ENCODE measurements around the gene ELMO1.
A peak's percentile ranks its signal among the peaks of the same experiment; 100 is the strongest.
"Not testable (repeated sequence)": the region's sequence is repeated elsewhere in the genome, so short reads cannot be mapped to it uniquely, and the experiment has no call there.

The ELMO1 gene

DNA sequence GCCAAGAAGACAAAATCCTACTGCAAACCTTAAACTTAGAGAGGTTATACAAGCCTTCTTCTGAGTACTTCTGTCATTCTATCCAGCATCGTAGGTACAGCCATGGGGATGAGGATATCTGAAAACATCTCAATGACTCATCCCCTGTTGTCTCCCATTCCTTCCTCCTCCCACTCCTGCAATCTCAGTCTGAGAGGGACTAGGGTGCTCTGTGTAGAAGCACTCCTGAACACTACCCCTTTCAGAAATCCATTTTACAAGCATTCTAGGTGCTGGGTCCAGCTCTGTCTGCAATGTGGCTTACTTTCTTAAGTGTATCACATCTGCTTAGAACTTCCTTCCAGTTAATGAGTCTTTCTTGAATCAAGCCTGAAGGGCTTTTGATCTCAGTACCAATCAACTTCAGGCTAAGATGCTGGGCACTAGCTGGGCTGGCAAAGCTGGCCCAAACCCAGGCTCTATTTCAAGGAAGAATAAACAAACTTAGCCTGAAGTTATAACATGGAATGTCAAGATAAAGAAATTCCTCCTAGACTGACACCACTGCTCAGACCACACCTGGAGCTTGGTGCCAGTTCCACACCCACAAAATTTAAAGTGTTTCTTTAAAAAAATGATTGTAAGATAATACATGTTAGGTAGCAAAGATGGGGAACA is 454.1 kb downstream of the ELMO1 start:
- no peak for DNase-seq

DNA sequence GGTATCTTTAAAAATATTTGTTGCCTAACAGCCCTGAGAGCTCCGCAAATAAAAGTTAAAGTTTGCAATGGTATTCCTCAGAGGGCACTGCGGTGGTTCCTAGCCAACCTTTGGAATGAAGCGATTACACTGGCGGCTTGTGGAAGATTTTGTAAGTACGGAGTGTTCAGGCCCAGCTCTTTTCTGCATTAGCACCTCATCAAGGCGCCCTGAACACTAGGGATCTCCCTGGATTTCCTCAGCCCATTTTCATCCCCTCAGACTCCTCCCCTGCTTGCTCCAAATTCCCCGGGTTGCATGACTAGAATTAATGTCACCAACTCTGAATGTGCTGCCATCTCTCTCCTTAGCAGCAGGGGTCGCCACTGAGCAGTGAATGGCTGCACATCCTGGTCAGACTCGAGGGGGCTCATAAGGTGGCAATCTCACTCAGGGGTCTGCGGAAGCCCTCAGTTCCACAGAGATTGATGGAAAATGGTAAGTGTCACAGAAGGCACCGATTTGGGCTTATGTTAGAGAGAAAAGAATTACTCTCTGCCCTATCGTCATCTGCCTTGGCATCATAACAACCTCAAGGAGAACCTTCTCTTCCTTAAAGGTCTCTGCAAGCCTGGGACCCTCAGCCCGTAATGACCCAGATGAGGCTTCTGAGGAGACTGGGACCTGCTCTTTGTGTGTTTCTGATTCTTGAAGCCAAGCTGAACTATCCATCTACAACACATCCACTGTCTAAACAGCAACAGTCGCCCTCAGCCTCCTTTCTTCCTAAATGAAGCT is 461.5 kb downstream of the ELMO1 start:
- peak; percentile 60 for DNase-seq

DNA sequence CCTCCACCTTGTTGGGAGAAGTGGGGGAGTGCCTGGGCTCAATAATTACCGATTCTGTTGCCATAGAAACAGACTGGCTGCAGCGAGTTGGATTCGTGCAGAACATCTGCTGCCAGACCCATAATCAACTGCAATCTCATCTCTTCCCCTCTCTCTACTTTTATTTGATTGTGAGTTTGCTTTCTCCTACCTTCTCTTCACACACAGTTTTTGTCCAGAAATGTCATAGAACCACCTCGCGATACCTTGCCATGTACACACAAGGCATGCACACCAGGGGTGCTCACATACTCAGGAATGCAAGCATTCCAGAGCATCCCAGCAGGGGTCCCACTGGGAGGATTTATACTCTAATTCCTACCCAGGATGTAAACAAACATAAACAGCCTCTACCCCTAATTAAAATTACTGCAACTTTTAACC is 462.1 kb downstream of the ELMO1 start:
- peak; percentile 85 for DNase-seq

DNA sequence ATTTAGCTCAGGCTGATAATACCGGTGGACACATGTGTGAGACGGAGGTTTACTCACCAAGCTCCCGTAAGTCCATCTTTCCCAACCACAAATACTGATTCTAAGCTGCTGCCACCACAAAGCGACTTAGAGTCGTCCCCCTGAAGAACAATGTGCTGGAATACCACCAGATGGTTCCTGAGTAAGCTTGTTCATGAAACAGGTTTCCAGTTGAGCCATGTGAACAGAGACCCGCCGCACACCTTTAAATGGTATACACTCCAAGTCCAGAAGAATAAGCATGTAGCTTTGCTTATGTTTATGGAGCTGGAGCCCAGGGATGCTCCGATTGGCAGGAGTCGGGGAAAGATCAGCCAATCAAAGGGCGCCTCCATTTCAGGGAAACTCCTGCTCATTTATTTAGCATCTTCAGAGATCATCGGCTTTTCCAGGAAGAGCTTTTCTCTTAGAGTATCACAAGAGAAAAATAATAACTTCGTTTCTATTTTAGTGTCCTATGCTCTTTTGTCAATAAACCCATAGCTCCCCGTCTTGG is 462.7 kb downstream of the ELMO1 start:
- peak; percentile 82 for DNase-seq

DNA sequence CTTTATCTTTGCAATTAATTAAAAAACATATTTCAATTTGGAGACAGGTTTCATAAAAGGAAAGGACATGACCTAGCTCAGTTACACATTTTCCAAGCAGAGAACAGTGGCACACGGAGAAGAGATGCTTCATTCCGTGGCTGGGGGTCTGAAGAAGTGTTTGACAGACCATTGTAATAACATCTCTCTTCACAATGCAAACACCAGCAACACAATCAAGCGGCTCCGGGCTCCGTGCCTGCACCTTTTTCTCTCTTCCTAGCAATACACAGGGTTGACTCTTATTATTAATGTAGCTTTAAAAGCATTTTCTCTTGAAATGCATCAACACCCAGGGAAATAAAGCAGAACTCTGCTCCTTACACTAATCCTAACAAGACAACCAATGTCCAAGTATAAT is 463.3 kb downstream of the ELMO1 start:
- peak; percentile 22 for DNase-seq

DNA sequence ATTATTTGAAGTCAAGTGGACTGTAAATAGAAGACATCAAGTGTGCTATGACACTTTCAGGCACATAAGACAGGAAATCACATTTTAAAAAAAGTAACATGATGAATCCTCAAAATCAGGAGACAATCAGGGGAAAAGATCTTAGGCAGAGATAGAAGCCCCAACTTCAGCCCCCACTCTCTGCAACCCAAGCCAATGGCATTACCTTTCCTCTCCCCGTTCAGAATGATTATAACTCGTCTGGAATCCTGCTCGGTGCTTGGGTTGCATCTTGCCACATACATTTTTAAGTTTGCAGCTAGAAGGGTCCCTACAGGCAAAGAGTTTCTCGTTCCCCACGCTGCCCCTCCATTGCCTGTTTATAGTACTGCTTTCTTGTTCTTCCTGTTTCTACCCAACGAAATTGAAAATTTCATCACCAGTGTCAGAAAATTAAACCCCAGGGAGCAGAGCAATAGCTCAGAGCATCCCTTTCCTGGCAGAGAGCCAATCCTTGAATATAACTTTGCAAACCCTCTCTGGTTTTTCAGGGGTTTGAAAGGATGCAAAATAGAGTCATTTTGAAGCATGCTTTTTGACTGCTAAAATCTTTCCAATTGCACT is 463.9 kb downstream of the ELMO1 start:
- DNase-seq = peak; percentile 30

DNA sequence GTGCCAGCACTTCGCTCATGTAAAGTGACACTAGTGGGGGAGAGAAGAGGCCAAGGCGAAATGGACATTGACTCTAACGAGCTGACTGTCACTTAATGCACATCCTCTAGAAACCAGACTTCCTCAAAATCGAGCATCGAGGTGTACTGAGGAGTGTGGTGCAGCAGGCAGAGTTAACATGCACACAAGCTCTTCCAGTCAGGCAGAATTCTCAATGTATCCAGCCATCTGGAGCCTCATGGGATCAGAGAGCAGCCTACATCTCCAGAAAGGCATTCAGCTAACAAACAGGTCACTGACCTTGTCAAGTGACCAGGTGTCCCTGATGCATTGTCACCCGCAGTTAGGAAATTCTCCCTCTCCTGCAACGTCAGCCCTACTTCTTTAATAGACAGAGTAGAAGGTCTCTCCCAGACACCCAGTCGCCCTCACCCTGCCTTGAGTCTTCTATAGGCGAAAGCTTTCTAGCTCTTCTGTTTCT is 464.6 kb downstream of the ELMO1 start:
- peak; percentile 58 for DNase-seq

DNA sequence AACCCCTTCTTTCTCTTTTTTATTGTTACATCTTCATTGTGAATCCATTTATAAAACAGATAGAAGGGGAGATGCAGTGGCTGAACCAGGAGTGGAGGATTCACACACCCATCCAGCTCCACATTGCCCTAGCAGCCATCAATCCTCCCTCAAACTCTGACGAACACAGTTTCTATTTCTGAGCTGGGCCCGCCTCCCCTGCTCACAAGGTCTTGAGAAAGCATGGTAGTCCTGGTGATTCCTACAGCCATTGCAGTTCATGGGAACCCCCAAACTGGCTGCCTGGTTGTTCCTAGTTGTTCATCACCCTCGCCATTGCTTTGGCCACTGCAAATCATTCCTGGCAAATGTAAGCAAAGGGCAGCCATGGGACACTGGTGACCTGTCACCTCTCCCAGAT is 465.9 kb downstream of the ELMO1 start:
- no peak for DNase-seq

DNA sequence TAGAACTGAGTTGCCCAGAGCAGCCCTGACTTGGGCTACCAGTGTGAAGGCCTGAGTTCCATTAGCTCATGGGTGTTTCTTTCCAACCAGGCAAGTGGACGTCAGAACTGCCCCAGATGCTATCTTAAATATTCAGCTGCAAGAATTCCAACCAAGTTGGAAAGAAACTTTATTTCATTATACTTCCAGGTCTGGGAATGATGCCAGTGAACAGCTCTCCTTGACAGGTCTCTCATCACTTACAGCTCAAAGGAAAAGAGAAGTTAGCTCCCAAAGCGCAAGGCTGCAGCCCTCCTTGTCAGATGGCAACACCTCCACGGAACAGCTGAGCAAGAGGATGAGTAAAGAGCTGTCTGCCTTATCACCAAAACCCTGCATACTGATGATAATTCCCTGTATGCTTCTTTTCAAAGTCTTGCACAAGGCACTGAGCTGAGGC is 468.8 kb downstream of the ELMO1 start:
- DNase-seq = no peak

DNA sequence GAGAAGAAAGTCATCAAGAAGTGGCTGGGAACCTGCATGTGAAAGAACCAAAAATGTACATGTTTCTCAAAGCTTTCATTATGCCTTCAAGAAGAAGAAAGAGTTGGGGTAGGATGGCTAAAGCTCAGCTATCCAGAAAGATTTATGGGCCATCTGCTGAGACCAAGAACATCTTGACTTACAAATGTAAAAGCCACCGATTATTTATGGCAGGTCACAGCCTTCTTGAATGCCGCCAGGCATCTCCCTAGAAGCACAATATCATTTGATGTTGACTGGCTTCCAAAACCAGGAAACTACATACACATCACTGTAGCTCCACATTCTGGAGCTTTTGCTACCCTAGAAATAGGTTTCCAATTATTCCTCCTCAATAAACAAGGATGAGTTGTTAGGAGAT is 470.2 kb downstream of the ELMO1 start:
- DNase-seq = no peak

DNA sequence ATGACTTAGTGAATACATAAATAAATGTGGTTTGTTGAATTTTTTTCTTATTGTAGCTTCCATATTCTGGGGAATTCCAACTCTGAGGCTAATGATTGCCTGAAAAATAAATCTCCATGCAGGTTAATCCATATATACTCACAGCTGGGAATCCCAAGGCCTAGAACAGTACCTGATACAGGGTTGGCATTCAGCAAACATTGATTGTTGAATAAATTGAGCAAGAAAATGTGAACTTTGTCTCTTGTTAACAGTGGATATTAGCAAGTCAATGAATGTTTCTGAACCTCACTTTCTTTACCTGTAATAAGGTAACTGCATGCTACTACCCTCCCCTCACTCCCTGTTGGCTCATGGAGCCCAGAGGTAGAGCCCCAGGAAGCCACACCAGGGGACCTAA is 470.8 kb downstream of the ELMO1 start:
- no peak for DNase-seq

DNA sequence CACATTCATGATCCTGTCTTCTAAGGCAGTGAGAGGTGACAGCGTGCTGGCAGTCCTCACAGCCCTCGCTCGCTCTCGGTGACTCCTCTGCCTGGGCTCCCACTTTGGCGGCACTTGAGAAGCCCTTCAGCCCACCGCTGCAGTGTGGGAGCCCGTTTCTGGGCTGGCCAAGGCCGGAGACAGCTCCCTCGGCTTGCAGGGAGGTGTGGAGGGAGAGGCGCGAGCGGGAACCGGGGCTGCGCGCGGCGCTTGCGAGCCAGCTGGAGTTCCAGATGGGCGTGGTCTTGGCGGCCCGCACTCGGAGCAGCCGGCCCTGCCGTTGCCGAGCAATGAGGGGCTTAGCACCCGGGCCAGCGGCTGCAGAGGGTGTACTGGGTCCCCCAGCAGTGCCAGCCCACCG is 475.1 kb downstream of the ELMO1 start:
- not testable (repeated sequence) for DNase-seq

DNA sequence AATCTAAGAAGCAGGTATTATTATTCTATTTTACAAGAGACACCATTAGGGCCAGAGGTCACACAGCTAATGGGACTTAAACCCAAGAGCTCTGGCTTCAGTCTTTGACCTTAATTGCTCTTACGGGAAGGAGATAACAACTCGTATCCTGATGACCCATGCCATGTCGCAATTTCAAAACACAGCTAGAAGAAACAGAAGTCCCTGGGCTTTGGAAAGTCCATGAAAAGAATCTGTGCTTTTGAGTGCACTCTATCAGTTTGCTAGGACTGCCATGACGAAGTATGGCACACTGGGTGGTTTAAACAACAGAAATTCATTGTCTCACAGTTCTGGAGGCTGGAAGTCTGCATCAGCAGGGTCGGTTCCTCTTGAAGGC is 476.5 kb downstream of the ELMO1 start:
- DNase-seq = peak; percentile 10

DNA sequence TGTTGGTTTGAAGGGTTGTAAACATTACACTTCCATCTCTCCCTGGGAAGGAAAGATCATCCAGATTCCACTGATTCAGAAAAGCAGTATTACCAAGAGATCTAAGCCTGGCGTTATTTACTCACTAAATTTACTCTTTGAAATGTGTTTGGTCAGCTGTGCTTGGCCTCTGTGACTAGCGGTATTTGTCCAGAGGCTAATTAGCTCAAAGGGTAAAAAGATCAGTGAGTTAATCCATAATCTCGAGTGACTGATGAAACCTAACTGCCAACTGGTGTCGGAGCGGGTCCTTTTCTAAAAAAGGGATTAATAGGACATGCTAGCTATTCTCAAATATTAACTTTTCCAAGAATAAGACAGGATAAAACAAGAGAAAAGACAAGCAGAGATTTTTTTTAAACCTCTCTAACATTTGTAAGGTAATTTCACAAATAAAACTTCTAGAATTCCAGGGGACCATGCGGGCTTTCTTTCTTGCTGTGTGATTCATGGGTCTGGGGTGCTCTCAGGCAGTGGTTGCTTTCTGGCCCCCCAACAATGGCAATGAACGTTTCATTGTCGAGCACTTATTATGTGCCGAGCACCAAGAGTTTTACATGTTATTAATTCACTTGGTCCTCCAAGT is 477.0 kb downstream of the ELMO1 start:
- peak; percentile 92 for DNase-seq

DNA sequence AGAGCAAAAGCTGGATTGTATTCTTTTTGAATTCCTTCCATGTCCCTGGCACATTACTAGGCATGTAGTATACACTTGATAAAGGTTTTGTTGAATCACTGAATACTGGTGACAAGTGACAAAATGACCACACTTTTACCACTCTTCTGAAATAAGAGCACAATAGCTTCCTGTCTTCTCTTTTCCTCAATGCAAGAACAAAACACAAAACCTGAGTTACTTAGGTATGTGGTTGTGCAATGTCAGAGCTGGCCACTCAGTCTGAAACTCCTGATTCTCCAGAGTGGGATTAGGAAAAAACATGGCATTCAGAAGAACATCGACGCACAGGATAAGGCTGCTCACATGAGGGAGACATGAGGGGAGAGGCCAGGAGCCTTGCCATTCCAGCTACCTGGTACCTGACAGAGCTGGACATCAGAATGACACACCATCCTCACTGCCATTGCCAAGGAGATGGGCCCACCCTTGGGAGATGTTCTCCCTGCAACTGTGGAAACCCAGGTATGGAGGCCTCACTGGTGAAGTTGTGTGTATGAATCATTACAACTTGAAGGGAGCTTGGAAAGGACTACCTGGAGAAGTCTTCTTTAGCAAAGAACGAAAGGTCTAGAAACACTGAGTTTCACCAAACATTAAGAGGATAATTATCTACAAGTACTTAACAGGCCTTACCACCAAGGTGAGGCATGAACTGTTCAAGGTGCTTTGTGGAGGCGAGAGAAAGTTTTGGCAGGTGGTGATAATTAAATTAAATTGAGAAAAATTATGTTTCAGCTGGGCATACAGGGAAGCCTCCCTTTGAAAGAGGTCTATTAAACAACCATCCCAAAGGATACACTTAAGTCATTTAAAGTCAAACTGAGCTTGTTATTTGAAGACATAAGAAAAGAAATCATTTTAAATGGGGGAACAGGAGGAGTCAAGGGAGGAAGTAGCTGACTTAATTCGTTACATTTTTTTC is 477.8 kb downstream of the ELMO1 start:
- peak; percentile 80 for DNase-seq

DNA sequence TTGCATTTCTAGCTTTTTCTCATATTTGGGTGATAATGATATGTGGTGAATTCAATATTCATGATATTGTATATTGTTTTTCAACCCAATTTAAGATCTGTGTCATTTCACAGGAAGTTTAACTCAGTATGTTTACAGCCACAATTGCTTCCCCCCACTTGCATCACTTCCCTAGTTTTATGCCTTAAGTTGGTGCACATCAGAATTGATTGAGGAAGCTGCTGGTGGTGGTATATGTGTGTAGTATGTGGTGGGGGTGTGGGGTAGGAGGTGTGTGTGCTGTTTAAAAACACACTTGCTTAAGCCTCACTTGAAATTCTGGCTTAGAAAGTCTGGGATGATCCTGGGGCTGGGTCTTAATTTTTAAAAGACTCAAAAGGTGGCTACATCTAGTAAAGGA is 479.3 kb downstream of the ELMO1 start:
- no peak for DNase-seq

DNA sequence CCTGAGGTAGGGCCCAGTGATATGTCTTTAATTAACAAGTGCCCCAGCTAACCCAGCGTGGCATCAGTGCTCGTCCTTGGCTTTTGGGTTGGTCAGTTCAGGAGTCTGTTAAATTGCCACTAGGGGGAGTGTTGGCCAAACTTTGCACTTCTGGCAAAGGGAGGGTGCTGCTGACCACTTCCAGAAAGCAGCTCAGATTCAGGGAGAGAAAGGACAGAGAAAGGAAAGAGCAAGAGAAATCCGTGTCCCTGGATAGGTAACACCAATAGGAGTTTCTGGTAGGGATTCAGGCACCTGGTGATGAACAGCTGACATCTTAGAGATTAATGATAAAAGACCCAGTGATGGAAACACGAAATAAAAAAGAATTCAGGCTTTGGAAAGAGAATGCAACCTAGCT is 481.3 kb downstream of the ELMO1 start:
- peak; percentile 77 for DNase-seq

DNA sequence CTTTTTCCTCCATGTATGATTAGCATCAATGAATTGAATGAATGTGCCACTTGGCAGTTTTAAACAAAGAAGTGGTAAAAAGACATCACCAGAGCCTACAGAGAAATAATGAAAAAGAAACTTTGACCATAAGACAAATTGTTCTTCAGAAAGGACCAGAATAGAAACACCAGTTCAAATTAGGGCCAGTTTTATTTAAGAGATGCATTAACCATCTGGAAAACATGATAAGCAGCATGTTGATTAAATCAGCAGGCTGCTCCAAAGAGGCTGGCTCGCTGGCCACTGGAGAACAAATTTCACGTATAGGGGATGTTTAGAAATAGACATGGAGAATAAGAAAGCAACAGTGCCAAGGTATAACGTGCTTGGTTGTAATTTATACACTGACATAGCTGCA is 482.0 kb downstream of the ELMO1 start:
- DNase-seq = no peak

DNA sequence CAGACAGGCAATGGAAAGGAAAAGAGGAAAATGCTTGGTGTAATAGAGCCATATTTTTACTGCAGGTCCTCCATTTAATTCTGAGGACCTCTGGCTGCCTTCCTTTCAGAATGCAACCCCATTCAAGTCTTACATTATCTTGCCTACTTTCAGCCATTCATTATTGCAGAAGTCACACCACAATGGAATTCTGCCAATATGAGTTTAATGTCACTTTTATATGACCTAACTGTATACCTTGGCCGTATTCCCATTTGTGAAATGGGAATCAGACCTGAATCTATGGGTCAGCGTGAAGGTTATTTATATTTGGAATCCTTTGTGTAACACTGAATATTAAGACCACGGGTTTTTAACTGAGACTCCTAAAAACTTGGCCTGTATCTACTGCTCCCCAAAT is 482.6 kb downstream of the ELMO1 start:
- no peak for DNase-seq

DNA sequence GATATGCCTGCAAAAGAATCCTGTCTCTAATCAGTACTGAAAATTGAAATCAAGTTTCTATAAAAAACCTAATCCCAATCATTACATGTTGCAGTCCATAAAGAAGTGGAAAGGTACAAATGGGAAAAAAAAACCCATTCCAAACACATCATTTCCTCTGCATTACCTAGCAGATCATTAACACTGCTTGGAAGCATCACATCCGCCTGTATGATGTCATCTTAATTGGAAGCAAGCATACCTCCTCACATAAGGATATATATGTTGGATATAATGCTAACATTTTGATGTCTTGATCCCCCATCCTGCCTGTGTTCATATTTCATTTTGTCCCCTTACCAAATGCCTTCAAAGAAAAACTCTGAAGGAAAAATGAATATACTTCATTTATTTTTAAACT is 483.0 kb downstream of the ELMO1 start:
- no peak for DNase-seq

DNA sequence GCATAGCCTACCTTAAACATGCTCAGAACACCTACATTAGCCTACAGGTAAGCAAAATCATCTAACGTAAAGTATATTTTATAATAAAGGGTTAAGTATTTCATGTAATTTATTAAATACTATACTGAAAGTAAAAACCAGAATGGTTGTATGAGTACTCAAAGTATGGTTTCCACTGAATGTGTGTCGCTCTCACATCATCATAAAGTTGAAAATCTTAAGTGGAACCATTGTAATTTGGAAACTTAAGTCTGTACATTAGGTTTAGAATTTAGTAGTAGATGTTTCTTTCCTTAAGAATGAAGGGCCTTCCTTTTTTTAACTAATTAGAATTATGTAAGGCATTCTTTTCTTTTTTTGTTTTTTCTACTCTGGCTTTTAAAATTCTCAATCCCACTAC is 484.4 kb downstream of the ELMO1 start:
- no peak for DNase-seq

DNA sequence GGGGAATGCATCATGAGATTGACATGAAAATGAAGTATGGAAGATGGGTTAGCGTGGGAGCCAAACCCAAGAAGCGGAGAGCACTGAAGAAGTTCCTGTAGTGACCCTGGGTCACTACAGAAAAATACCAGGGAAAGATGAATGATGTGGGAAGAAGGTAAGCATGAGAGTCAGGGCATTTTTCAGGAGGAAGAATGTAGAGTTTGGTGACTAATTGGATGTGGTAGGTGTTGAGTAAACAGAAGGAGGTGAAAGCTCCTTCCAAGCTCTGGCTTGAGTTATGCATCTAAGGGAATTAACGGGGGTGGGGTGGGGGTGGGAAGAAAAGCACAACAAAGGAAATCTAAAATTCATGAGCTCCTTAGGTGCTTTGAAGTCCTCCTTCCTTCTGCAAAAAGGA is 486.3 kb downstream of the ELMO1 start:
- no peak for DNase-seq
